ENCODE results near the gene SAYSD1.

SAYSD1 gene

GRCh38 chr6:39057251-39058155 lies 57.5 kb downstream of the SAYSD1 start:
- DNase-seq, result no peak

DNA sequence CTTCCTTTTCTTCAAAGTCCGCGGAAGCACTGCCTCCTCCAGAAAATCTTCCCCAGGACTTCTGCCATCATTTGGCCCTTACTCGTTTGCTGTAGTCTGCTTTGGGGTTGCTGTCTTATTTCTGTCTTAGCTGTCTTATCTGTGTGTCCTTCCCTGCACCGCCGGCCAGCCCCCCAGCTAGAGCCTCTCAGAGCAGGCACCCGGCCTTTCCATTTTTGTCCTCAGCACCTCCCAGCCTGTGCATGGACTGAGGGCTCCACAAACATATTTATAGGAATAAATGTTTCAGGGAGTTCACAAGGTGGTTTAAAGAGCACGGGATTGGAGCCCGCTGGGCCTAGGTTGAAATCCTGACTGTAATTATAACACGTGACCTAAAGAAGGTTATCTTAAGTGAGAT lies 58.3 kb downstream of the SAYSD1 start:
- DNase-seq, result no peak

GRCh38 chr6:39056191-39056590 lies 58.8 kb downstream of the SAYSD1 start:
- DNase-seq, result no peak

DNA sequence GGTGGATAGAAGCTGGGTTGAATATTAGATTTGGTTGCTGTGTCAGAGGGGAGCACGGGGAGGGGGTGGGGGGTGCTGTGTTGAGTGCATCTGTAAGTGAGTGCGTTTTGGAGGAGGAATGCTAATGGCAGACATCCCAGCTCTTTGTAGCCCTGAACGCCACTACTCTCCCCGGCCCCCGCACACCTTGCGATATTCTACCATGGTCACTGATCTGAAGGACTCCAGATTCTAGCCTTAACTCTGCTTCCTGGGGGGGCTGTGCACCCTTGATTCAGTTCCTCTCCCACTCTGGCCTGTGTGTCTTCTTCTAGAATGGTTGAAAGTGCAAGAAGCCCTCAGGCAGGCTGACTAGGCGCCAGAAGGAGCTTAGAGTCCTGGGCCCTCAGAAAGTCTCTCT lies 59.3 kb downstream of the SAYSD1 start:
- no peak for DNase-seq

DNA sequence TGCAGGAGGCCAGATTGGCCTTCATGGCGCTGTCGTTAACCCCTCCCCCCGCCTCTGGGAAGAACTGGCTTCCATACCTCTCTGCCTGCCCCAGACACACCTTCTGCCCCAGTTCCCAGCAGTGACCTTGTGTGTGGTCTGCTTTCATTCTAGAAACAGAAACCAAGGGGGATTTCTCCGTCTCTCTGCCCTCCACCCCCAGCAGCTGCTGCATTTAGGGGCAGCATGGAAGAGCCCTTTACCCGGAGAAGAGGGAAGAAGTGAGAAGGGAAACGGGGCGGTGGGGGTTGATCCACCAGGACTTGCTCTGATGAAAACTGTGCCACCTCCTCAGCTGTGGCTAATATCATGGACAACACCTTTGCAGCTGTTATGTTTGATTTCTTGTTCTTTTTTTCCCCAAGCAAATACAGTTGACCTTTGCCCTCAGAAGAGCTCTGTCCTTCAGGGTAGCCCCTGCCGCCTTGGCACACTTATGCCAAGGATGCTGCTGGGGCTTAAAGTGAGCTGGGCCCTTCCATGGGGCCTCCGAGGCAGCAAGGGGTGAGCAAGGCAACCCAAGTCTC lies 60.3 kb downstream of the SAYSD1 start:
- no peak for DNase-seq

All from activated T-cell treated with anti-CD3 and anti-CD28 coated beads, Interleukin-2, amount 50 U/mL, for 48 hours (primary cell).